Activated gamma-delta T cell (primary cell): ENCODE measurements around the gene PTPRN2.
"Not testable (repeated sequence)": the region's sequence is repeated elsewhere in the genome, so short reads cannot be mapped to it uniquely, and the experiment has no call there.

Source experiments
- DNase-seq: peaks from one replicate; lab custom pipeline; 2025; lab: John Stamatoyannopoulos, UW

Gene PTPRN2

DNA sequence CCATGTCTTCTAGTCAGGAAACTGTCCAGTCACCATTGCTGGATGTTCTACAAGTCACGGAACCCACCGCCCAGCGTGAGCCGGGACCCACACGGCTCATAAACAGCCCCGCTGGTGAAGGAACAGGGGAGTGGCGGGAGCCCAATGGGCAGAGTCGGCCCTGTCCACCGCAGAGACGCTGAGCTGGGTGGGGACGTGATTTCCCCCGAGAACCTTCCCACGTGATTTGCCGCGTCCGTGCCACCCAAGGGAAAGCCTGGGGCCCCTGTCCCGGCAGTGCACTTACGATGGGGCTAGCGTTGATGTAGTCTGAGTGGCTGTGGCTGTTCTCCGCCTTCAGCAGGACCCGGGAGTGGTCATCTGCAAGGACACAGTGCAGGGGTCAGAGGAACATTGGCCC, 983.9 kb downstream of the PTPRN2 start:
- DNase-seq: no peak

DNA sequence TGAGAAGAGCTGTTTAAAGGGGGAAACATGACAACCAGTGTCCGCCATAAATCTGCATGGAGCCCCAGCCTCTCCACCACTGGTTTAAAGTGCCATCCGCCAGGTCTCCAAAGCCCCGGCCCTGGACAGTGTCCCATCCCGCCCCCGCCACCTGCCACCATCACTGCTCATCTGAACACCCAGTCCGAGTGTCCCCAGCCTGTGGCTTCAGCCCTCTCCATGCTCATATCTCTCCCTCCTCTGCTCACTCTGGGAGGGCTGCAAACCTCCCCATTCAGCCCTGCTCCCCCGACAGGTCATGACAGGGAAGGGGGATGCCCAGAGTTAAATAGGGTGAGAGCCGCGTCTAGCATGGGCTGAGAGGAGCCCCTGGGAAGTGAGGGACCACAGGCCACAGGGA, 984.6 kb downstream of the PTPRN2 start:
- no peak for DNase-seq

DNA sequence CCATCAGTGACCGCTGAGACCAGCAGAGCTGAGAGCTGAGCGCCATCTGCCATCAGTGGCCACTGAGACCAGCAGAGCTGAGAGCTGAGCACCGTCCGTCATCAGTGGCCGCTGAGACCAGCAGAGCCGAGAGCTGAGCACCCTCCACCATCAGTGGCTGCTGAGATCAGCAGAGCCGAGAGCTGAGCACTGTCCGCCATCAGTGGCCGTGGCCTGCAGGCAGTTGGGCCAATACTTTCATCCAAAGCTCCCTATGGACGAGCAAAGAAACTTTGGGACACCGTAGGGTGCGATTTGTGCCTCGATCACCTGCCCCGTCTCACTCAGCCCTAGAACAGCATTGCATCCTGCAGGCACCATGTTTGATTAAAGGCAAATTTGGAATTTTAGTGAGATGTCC, 985.0 kb downstream of the PTPRN2 start:
- no peak for DNase-seq

DNA sequence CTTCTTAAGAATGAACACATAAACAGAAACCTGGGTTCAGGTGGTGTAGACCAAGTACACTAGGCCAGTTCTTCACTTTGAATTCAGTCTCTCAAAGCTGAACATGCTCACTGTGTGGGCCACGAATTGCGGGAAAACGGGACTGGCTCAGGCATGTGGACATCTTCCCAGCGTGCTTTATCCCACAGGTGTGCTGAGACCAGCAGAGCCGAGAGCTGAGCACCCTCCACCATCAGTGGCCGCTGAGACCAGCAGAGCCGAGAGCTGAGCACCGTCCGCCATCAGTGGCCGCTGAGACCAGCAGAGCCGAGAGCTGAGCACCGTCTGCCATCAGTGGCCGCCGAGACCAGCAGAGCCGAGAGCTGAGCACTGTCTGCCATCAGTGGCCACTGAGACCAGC, 985.5 kb downstream of the PTPRN2 start:
- no peak for DNase-seq

DNA sequence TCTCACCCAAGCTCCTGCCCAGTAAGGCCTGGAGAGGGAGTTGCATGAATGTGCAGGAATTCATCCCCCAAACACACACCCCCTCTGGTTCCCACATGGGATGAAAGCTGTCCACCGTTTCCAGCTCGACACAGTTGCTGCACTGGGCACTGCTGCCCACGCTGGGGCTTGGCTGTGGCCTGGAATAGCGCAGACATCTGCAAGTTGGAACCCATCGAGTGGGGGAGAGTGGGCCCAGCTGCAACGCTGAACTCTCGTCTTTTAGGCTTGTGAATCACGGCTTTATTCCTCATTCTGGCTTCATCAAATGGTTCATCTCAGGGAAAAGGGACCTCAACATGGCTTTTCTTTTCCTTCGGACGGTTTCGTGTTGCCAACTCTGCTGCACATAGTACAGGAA, 986.1 kb downstream of the PTPRN2 start:
- no peak for DNase-seq

DNA sequence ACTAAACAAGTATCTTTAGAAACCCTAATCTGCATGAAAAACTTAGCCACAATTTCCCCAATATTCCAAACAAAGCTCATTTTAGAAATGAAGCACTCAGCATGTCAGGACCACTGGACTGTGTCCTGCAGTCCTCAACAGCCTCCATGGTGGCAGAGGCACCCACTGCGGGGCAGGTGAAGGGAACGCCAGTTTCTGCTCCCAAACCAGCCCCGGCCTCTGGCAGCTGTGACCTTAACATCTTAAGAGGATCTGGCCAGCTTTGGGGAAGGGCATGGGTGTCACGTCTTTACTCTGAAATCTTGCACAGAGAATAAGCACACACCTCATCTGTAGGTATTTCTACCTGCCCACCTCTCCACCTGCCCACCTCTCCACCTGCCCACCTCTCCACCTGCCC, 988.1 kb downstream of the PTPRN2 start:
- no peak for DNase-seq

DNA sequence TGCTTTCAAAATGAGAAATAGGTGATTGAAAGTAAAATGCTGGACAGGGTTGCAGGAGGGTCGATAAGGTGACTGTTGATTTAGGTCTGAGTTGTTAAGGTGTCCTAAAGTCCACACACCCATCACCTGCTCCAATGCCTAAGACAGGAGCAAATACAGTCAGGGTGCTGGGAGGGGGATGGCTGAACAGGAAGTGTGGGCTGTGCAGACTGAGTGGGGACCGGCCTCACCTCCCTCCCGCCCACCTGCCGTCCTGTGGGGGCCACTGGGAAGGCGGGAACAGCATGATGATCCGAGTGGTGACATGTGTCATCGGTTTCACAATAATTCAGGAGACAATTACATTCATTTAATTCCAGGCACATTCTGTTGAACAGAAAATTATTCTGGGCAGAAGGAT, 990.1 kb downstream of the PTPRN2 start:
- DNase-seq: no peak

DNA sequence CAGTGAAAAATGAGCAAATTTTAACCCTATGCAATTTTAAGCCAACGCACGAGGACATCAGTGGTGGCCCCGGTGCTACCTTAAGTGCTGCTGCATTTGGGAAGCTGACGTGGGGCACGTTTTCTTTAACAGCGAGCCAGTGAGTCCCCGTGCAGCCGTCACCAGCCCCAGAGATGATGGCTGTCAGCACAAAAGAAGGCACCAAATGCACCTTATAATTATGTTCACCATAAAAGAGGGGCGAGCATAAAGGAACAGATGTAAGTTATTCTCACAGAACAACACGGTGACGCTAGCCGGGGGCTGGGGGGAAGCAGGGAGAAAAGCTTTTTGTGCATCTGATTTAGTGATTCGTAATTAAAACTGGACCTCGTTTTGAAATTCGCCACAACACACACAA, 990.7 kb downstream of the PTPRN2 start:
- DNase-seq: no peak

DNA sequence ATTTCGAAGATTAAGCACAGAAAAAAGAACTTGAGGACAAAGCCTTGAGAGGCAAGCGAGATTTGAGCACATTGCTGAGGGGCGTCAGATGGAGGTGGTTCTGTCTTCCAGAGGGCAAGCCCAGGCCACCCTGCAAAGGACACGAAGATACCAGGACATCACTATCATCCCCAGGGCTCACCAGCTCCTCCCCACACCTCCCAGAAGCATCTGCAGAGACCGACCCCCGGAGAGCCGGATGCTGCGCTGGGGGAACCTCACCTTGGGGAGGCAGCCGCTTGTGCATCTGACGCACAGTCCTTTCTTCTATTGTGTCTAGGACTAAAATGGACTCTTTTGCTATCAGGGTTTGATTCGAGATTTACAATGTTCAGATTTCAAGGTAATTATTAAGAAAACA, 991.2 kb downstream of the PTPRN2 start:
- no peak for DNase-seq

DNA sequence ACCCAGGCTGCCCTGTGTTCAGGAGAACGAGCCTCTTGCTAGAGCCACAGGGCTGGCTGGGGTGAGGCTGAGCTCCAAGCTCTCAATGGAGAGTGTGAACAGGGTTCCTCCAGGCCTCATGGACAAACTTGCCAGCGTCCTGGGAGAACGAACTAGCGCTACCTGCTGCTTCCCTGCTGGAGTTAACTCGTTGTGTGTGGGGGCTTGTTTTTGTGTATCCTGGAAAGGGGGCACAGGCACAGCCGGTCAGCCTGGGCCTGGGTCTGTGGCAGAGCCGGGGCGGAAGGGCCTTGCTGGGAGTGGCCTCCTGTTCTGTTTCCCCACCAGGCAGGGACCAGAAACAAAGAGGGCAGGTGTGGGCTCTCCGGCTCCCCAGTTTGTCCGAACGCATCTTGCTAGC, 991.6 kb downstream of the PTPRN2 start:
- no peak for DNase-seq

DNA sequence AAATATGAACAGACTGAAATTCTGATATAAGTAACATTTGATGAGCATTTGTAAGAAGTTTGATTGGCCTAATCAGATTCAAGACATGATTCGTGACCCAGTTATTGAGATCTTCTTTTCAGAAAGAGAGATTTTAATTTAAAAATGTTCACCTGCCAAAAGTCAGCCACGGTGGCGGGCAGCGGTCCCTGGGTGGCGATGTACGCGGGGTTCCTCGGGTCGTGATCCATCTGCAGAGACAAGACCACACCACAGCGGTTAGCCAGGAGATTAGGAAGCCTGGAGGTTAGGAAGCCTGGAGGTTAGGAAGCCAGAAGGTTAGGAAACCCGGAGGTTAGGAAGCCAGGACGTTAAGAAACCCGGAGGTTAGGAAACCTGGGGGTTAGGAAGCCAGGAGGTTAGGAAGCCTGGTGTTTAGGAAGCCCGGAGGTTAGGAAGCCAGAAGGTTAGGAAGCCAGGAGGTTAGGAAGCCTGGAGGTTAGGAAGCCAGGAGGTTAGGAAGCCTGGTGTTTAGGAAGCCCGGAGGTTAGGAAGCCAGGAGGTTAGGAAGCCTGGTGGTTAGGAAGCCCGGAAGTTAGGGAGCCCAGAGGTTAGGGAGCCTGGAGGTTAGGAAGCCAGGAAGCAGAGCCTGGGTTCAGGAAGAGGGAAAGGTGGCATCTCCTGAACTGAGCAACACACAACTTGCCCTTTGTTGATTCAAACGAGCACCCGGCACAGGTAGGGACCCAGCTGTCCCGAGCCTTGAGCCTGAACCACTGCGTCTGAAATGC, 992.4 kb downstream of the PTPRN2 start:
- no peak for DNase-seq

DNA sequence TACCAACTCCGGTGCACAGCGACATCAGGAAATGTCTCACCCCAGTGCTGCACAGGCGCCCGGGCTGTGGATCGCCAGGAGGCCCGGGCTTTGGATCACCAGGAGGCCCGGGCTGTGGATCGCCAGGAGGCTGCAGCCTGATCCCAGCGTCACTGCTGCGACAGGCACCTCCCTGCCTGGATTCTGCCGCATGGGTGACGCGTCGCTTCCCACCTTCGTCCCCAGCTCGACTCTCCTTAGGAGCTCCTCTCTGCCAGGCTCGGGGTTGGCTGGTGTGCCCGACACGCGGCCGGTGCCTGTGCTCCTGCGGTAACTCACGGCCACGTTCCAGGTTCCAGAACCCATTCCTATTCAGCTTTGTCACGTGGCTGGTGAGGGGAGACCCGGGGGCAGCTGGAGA, 993.3 kb downstream of the PTPRN2 start:
- no peak for DNase-seq

DNA sequence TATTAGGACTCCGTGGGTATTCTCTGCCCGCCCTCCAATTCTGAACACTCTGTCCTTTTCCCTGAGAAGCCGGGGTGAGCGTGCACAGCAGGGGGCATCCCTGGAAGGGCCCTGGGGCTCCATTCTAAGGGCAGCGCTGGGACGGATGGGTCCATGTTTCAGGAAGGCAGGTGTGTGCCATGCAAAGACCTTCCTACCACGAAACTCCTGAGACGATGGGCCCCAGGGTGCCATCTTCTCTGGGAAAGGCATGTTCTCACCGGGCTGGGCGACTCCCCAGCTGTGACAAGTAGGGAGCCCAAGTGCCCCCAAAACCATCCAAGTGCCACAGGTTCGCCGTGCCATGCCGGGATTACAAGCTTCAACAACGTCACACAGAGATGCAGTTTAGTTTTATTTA, 994.1 kb downstream of the PTPRN2 start:
- DNase-seq: no peak

DNA sequence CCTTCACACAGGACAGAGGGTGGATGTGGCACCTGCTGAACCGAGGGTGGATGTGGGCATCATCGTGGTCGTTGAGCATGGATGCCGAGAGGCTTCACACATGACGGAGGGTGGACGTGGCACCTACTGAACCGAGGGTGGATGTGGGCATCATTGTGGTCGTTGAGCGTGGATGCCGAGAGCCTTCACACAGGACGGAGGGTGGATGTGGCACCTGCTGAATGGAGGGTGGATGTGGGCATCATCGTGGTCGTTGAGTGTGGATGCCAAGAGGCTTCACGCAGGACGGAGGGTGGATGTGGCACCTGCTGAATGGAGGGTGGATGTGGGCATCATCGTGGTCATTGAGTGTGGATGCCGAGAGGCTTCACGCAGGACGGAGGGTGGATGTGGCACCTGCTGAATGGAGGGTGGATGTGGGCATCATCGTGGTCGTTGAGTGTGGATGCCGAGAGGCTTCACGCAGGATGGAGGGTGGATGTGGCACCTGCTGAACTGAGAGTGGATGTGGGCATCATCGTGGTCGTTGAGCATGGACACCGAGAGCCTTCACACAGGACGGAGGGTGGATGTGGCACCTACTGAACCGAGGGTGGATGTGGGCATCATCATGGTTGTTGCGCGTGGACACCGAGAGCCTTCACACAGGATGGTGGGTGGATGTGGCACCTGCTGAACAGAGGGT, 994.8 kb downstream of the PTPRN2 start:
- DNase-seq: not testable (repeated sequence)

DNA sequence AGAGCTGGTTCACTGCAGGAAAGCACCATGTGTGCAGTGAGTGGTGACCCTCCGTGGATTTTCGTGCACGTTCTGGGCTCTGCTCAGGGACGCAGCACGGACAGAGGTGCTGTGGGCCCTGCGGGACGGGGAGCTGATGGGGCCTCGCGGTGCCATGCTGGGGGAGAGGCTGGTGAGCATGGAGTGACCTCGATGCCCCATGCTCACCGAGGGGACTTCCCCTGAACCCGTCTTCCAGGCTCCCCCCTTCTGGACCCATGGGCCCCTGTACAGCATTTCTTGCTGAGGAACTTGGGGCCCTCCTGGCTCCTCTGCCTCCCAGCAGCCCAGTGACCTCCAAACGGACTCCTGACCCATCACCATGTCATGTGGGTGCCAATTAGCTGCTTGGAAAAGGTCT, 997.1 kb downstream of the PTPRN2 start:
- DNase-seq: no peak

DNA sequence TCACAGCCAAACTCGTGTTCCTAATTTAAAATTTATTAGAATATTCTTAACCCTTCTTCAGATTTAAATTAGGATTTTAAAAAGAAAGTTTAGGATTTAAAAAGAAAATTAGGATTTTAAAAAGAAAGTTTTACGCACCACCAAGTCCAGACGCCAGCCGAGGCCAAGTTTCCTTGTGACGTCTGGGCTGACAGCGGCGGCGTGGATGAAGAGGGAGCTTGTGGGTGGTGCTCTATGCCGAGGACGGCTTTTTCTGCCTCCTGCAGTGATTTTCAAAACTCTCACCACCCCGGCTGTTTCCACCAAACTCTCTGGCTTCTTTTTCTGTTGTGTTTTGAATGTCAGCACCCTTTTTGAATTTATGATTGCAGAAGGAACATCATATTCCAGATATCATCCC, 997.9 kb downstream of the PTPRN2 start:
- no peak for DNase-seq

DNA sequence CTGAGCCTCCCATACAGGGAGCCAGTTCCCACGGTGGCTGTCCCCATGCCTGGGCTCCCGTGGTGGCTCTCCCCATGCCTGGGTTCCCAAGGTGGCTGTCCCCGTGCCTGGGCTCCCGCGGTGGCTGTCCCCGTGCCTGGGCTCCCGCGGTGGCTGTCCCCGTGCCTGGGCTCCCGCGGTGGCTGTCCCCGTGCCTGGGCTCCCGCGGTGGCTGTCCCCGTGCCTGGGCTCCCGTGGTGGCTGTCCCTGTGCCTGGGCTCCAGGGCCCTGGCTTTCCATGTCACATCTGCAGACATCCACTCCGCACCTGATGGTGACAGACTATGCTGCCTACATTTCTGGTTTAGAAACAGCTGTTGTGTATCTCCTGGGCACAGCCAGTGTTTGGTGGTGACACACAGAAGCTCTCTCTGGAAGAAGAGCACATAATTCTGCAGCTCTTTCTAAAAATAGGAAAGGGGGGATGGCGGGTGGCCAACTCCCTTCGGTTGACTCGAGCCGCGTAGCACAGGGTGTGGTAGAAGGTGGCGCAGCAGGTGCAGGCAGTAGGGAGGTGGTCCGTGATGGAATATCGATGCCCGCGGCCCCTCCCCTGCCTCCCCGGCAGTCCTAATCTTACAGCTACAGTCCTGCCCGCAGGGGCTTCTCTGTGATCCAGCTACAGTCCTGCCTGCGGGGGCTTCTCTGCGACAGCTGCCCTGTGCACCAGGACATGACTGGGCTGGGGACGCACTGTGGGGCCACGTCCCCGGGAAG, 999.6 kb downstream of the PTPRN2 start:
- no peak for DNase-seq

DNA sequence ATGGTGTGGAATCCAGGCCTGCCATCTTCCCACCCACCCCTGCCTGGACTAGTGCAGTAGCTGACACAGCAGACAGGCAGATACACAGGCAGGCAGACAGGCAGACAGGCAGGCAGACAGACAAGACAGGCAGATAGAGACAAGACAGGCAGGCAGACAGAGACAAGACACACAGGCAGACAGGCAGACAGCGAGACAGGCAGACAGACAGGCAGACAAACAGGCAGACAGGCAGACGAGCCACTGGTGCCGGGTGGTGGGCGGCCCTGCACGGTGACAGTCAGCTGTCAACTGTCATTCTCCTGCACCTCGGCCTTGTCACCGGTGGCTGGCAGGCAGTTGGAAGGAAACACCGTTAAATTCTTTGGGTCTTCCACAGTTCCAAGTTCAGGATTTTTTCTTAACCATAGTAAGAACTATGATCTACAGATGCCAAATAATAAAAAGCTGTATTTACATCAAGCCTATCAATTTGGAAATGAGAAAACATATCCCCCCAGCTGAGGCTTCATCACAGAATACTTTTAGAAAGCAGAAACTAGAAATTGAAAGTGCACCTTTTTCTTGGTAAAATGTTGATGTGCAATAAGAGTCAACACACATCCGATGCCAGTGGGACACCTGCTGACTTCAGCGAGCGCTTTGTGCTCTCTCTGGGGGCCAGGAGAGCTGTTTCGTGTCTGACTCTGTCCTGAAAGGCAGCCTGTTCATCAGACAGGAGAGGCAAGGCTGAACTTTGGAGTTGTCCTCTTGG, 1000.4 kb downstream of the PTPRN2 start:
- no peak for DNase-seq

DNA sequence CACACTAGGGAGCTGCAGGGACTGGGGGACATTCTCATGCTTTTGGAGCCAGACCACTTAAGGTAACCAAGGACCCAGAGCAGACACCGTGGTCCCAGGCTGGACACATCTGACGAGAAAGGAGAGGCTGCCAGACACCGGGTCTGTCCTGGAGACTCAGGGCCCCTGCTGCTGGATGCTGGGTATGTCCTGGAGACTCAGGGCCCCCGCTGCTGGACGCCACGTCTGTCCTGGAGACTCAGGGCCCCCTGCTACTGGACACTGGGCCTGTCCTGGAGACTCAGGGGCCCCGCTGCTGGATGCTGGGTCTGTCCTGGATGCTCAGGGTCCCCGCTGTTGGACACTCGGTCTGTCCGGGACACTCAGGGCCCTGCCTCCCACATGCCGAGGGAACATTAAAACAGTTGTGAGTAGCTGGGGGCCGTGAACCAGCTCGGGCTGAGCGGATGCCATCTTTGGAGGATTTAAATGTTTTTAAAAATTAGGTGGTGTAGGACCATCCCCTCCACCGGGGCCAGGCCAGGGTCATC, 1001.1 kb downstream of the PTPRN2 start:
- no peak for DNase-seq

DNA sequence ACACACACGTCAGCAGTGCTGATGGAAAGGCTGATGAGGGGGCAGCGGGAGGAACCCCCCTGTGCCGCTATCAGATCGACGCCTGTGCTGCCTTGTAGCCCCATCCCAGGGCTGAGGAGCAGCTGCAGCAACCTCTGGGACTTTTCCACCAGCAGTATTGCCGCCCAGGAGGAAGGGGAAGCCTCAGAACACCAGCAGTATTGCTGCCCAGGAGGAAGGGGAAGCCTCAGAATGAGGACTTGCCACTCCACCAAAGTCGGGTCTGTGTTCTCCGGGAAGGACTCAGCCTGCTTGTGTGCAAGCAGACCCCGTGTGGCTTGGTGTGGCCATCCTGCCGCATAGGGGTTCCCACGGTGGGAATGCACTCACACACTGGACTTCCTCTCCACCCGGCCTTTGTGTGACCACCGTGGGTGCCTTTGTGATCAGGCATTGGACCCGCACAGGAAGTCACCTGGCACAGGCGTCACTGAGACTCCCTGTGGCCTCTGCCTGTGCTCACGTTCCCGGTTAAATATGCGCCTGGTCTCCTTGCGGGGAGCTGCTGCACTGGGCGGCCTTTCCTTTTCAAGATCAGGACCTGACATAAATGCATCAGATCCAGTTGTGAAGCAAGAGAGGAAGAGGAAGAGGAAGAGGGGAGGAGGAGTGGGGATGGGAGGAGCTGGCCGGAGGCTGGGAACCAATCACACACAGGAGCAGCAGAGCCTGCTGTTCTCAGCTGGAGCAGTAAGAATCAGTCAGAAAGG, 1002.3 kb downstream of the PTPRN2 start:
- DNase-seq: no peak

DNA sequence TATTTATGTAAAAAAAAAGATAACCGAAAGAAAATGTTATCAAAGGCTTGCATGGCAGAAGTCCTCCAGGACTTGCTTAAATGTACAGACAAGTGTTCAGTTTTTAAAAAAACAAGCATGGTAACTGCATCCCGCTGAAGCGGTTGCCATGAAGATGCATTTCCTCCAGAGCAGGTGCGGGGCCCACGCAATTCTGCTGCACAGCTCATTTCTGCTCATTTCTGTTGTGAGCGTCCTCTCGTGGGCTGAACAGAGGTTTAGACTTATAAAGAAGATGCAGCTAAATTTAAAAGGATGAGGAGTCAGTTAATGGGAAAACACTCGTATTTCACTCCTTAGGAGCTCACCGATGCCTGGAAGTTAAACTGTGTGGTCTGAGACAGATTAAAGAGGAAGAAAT, 1003.2 kb downstream of the PTPRN2 start:
- DNase-seq: no peak
